Thyroid gland (tissue), 4 donors: ENCODE results near the gene STK38L. TPM values are rescaled to one million over a fixed set of nuclear protein-coding genes. Genes with fewer than 3 reads are reported as not detected.

Experiments
- DNase-seq, 2 donors: peaks; one replicate each; pipeline ENCODE4 v3.0.0-alpha.2; 2019
- H3K27ac ChIP-seq, 3 donors: fragments of 200-600 bp; sonication (generic); 1 replicate in 2 of 3; 2 replicates in 1 of 3; pipeline ENCODE4 v1.5.1; 2016 to 2019; ENCODE audit warnings: mild to moderate bottlenecking in 1 of 3, moderate library complexity in 1 of 3
- H3K27me3 ChIP-seq: fragments of 200-600 bp; sonication (generic); one replicate; pipeline ENCODE4 v1.5.1; 2019
- H3K36me3 ChIP-seq, 2 donors: fragments of 200-600 bp; sonication (generic); one replicate each; pipeline ENCODE4 v1.5.1; 2016 to 2019
- H3K4me1 ChIP-seq, 2 donors: fragments of 200-600 bp; sonication (generic); one replicate each; pipeline ENCODE4 v1.5.1; 2017 to 2019
- H3K4me3 ChIP-seq, 3 donors: fragments of 200-600 bp; sonication (generic); replicated peaks in 1 of 3; 1 replicate in 2 of 3; 2 replicates in 1 of 3; pipeline ENCODE4 v1.5.1; 2016; ENCODE audit warnings: mild to moderate bottlenecking in 1 of 3
- H3K9me3 ChIP-seq: fragments of 200-600 bp; sonication (generic); one replicate; pipeline ENCODE4 v1.5.1; 2017
- POLR2A ChIP-seq, 2 donors: fragments of 450-650 bp; IDR thresholded peaks; one replicate each; pipeline ENCODE4 v1.6.1; 2017; ENCODE audit warnings: antibody characterized with exemption in 2 of 2, mild to moderate bottlenecking in 2 of 2, moderate library complexity in 1 of 2
- WGBS, 2 donors: methylation state at CpG; one replicate each; pipeline ENCODE4 v1.1.5; 2017; 5-methylcytosine and 5-hydroxymethylcytosine counted together
- intact Hi-C: fragments of 100-400 bp; cut with DNase I; formaldehyde crosslinking; loops from one replicate; pipeline ENCODE4 v1.15.1; 2023
- total RNA-seq, 4 donors: library from RNA; depleted of rRNA; stranded (reverse); fragments of >200 nt; gene quantifications; one replicate each; pipeline ENCODE4 v1.2.3, GENCODE V29; 2016
- TF ChIP-seq, protein P1 (sequence below), 6 experiments: fragments of 200-600 bp in 3 of 6; fragments of 450-650 bp in 3 of 6; sonication (generic) in 3 of 6; IDR thresholded peaks; one replicate each; pipeline ENCODE4 v1.5.1; 2016 to 2019; ENCODE audit warnings: antibody characterized with exemption in 6 of 6, mild to moderate bottlenecking in 2 of 6, inconsistent platforms in 1 of 6, moderate library complexity in 1 of 6

Gene STK38L
- total RNA-seq, 4 donors from 2014 or later: 20.1 to 42.2 (median 27.0) TPM

DNA sequence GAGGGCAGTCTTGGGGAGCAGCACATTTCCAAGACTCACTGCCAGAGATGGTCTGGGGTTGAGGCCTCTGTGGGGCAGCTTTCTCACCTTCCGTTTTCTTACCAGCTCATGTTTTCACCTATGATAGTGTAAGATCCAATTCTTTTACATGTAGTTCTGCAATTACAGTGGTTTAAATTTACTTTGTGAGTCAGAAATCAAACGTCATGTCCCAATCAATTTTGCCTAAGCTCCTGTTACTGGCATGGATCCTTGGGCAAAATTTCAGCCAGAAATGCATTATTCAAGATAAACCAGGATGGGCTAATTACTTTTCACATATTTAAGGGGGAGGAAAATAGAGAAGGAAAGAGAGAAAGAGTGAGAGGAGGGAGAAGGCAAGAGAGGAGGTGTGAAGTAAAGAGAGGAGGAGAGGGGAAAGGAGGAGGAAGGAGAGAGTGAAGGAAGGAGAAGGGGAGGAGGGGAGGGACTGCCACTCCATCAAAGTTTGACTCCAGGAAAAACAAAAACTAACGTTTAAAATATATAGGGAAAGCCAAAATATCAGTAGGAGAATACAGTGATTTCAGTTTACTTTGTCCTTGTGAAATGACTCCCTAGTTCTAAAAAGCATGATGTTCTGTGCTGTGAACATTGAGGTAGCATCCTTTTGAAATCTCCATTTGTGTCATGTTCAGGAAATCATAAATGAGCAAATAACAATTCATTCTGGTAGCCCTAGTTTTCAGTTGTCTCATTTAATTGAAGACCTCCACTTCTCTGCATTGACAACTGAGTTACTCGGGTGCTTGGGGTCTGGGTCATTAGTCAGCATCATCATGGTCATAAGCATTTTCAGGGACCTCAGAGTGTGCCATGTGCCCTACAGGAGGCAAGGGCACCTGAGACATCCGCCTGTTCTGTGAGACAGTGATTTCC is 91.5 kb downstream of the STK38L start:
- Histone ChIP-seq H3K27ac (no peak overlapping the region), H3K4me3 (no peak overlapping the region), H3K9me3 (no peaks in the 10 kb centered on the region), H3K4me1 (peaks cover 0 to 14% of the 10 kb centered on the region in 2 donors), H3K36me3 (no peaks in the 10 kb centered on the region), H3K27me3 (no peaks in the 10 kb centered on the region)
- DNase-seq: no peak
- TF ChIP-seq, protein P1, sequence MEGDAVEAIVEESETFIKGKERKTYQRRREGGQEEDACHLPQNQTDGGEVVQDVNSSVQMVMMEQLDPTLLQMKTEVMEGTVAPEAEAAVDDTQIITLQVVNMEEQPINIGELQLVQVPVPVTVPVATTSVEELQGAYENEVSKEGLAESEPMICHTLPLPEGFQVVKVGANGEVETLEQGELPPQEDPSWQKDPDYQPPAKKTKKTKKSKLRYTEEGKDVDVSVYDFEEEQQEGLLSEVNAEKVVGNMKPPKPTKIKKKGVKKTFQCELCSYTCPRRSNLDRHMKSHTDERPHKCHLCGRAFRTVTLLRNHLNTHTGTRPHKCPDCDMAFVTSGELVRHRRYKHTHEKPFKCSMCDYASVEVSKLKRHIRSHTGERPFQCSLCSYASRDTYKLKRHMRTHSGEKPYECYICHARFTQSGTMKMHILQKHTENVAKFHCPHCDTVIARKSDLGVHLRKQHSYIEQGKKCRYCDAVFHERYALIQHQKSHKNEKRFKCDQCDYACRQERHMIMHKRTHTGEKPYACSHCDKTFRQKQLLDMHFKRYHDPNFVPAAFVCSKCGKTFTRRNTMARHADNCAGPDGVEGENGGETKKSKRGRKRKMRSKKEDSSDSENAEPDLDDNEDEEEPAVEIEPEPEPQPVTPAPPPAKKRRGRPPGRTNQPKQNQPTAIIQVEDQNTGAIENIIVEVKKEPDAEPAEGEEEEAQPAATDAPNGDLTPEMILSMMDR (IDR thresholded peaks at IDR 0.05): no peak
- TF ChIP-seq POLR2A (IDR thresholded peaks at IDR 0.05): no peak
- intact Hi-C loops: no loop called here
- 79 to 85% methylated on average over 5 of the region's 5 CpGs for WGBS, 2 donors

DNA sequence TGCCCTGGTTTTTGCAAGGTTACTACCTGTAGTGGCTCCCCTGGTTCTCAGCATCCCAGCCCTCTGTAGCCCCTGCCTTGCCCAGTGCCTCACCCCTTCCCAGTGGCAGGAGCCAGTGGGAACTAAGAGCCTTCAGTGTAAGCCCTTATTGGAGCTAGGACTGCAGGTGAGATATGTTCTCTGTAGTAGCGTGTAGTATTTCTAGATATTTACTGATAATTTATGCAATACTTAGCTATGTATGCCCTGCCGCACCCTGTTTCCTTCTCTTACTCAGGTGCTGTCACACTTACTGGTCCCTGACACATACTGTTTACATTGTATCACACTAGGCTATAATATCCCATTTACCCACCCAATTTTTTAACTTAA is 92.2 kb downstream of the STK38L start:
- WGBS, 2 donors: 97 to 99% methylated on average over 2 of the region's 2 CpGs
- no peak overlapping the region for H3K27ac ChIP-seq
- intact Hi-C loops: no loop called here
- H3K4me3 ChIP-seq: no peak overlapping the region
- TF ChIP-seq, protein P1 (IDR thresholded peaks at IDR 0.05): no peak
- no peak for TF ChIP-seq POLR2A (IDR thresholded peaks at IDR 0.05)
- no peaks in the 10 kb centered on the region for H3K36me3 ChIP-seq
- H3K27me3 ChIP-seq: no peaks in the 10 kb centered on the region
- peaks cover 0 to 14% of the 10 kb centered on the region in 2 donors for H3K4me1 ChIP-seq
- H3K9me3 ChIP-seq: no peaks in the 10 kb centered on the region
- no peak for DNase-seq

DNA sequence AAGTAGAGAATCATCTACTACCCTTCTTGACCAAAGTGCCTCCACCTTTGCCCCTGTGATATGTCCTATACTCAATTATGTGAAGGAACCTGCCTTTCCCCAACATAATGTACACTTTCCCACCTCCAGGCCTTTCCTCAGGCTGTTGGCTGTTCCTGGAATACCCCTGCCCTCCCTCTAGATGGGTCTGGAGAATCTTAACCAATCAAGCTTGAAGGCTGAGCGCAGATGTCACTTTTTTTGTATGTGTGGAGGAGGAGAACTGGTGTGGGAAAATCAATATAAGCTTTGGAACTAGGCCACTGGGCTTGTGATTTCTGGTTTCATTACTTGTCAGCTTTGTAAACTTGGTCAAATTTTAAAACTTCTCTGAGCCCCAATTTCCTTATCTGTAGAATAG is 93.3 kb downstream of the STK38L start:
- WGBS, 2 donors: 100% methylated on average over 1 of the region's 1 CpG
- H3K4me1 ChIP-seq: peaks cover 0 to 5% of the 10 kb centered on the region in 2 donors
- intact Hi-C loops: no loop called here
- H3K27ac ChIP-seq: no peak overlapping the region
- no peaks in the 10 kb centered on the region for H3K9me3 ChIP-seq
- no peak for DNase-seq
- no peaks in the 10 kb centered on the region for H3K27me3 ChIP-seq
- no peaks in the 10 kb centered on the region for H3K36me3 ChIP-seq
- TF ChIP-seq, protein P1 (IDR thresholded peaks at IDR 0.05): no peak
- no peak for TF ChIP-seq POLR2A (IDR thresholded peaks at IDR 0.05)
- no peak overlapping the region for H3K4me3 ChIP-seq

DNA sequence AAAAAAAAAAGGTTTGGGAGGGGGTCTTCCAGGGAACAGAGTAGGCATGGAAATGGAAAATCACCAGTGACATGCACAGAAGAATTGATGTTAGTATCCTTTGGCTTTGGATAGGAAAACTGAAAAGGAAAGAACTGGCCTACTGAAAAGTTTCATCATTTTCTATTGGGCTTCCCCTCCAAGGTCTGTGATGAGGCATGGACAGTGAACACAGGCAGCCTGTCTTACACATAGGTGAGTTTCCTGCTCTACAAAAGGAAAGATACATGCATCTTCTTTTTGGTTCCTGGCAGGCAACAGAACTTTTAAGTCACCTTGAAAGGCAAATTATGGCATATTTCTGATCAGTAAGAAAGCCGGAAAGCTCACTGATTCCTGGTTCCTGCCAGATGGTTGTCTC is 94.4 kb downstream of the STK38L start:
- intact Hi-C loops: no loop called here
- Histone ChIP-seq H3K27ac (no peak overlapping the region), H3K4me3 (no peak overlapping the region), H3K4me1 (peaks cover 0 to 3% of the 10 kb centered on the region in 2 donors), H3K27me3 (no peaks in the 10 kb centered on the region), H3K36me3 (no peaks in the 10 kb centered on the region), H3K9me3 (no peaks in the 10 kb centered on the region)
- WGBS, 2 donors: 97 to 100% methylated on average over 1 of the region's 1 CpG
- DNase-seq: no peak
- no peak for TF ChIP-seq POLR2A (IDR thresholded peaks at IDR 0.05)
- TF ChIP-seq, protein P1 (IDR thresholded peaks at IDR 0.05): no peak

DNA sequence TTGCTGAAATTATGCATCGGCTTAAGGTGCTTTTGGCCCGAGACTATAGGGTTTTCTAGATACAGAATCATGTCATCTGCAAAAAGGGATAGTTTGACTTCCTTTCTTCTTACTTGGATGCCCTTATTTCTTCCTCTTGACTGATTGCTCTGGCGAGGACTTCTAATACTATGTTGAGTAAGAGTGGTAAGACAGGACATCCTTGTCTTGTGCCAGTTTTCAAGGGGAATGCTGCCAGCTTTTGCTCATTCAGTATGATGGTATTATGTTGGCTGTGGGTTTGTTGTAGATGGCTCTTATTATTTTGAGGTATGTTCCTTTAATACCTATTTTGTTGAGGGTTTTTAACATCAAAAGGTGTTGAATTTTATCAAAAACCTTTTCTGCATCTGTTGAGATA is 96.9 kb downstream of the STK38L start:
- TF ChIP-seq, protein P1 (IDR thresholded peaks at IDR 0.05): no peak
- TF ChIP-seq POLR2A (IDR thresholded peaks at IDR 0.05): no peak

More for the DNA sequence above, 96.9 kb downstream of the STK38L start:
- Histone ChIP-seq H3K36me3 (no peaks in the 10 kb centered on the region), H3K4me1 (no peaks in the 10 kb centered on the region), H3K4me3 (no peak overlapping the region), H3K9me3 (no peaks in the 10 kb centered on the region), H3K27me3 (no peaks in the 10 kb centered on the region), H3K27ac (no peak overlapping the region)
- intact Hi-C loops: no loop called here
- 91 to 92% methylated on average over 3 of the region's 3 CpGs for WGBS, 2 donors
- DNase-seq: no peak
